Loucy (cell line): Measurements from ENCODE around the gene NEO1.

ENCODE experiments used
- H2AFZ ChIP-seq: fragments of 200-600 bp; sonication (generic); 2 replicates; pipeline ENCODE4 v1.6.0; 2016; ENCODE audit warnings: antibody characterized with exemption, mild to moderate bottlenecking, low read length, moderate library complexity
- H3F3A ChIP-seq: fragments of 200-600 bp; 2 replicates; pipeline ENCODE4 v1.6.0; 2016; ENCODE audit warnings: antibody characterized with exemption, low read depth, mild to moderate bottlenecking
- H3K27me3 ChIP-seq: fragments of 200-600 bp; sonication (generic); 2 replicates; pipeline ENCODE4 v1.6.1; 2014; ENCODE audit warnings: low read length, mild to moderate bottlenecking; ENCODE audit not compliant: insufficient read depth, poor library complexity, severe bottlenecking
- H3K36me3 ChIP-seq: fragments of 200-600 bp; sonication (generic); 2 replicates; pipeline ENCODE4 v1.6.1; 2016; ENCODE audit warnings: low read length; ENCODE audit not compliant: insufficient read depth
- H3K4me1 ChIP-seq: fragments of 200-600 bp; sonication (generic); 2 replicates; pipeline ENCODE4 v1.5.1; 2014; ENCODE audit warnings: low read length, mild to moderate bottlenecking; ENCODE audit not compliant: insufficient read depth, poor library complexity, severe bottlenecking
- H3K4me2 ChIP-seq: fragments of 200-600 bp; sonication (generic); 2 replicates; pipeline ENCODE4 v1.6.0; 2014; ENCODE audit warnings: antibody characterized with exemption, low read length, low read depth, mild to moderate bottlenecking; ENCODE audit not compliant: poor library complexity, severe bottlenecking
- H3K4me3 ChIP-seq: fragments of 200-600 bp; sonication (generic); 2 replicates; pipeline ENCODE4 v1.5.1; 2014; ENCODE audit warnings: low read length, mild to moderate bottlenecking, mixed read lengths; ENCODE audit not compliant: poor library complexity, severe bottlenecking
- H3K79me2 ChIP-seq: fragments of 200-600 bp; sonication (generic); 2 replicates; pipeline ENCODE4 v1.6.1; 2014; ENCODE audit warnings: low read length; ENCODE audit not compliant: insufficient read depth
- H3K9ac ChIP-seq: fragments of 200-600 bp; sonication (generic); 2 replicates; pipeline ENCODE4 v1.6.0; 2014; ENCODE audit warnings: mild to moderate bottlenecking, low read depth, low read length, moderate library complexity; ENCODE audit not compliant: poor library complexity, severe bottlenecking
- H3K9me2 ChIP-seq: fragments of 200-600 bp; sonication (generic); replicated peaks from 2 replicates; pipeline ENCODE4 v1.6.1; 2016; ENCODE audit warnings: low read depth, low read length, mixed read lengths
- H3K9me3 ChIP-seq: fragments of 200-600 bp; sonication (generic); 2 replicates; pipeline ENCODE4 v1.6.1; 2014; ENCODE audit warnings: mild to moderate bottlenecking, antibody characterized with exemption, low read length, low read depth; ENCODE audit not compliant: insufficient read depth
- H4K20me1 ChIP-seq: fragments of 200-600 bp; sonication (generic); 2 replicates; pipeline ENCODE4 v1.6.0; 2014; ENCODE audit warnings: antibody characterized with exemption, low read length, mild to moderate bottlenecking; ENCODE audit not compliant: insufficient read depth, poor library complexity, severe bottlenecking
- EZH2phosphoT487 ChIP-seq: fragments of 200-600 bp; IDR thresholded peaks from 2 replicates; pipeline ENCODE4 v1.6.1; 2018; ENCODE audit warnings: antibody characterized with exemption, mild to moderate bottlenecking, moderate library complexity, borderline replicate concordance
- TF ChIP-seq, protein P1 (sequence below): fragments of 200-600 bp; sonication (generic); conservative IDR thresholded peaks from 2 replicates; pipeline ENCODE4 v1.5.1; 2014; ENCODE audit warnings: mild to moderate bottlenecking, antibody characterized with exemption, low read length

The NEO1 gene

GRCh38 chr15:73247331-73247730 is 195.1 kb downstream of the NEO1 start:
- H3F3A ChIP-seq, result no peaks in the 10 kb centered on the region
- H3K27me3 ChIP-seq, result no peaks in the 10 kb centered on the region
- no peak overlapping the region for H3K4me3 ChIP-seq
- H3K4me1 ChIP-seq, result no peaks in the 10 kb centered on the region
- no peaks in the 10 kb centered on the region for H3K9me3 ChIP-seq
- no peaks in the 10 kb centered on the region for H3K79me2 ChIP-seq
- no peaks in the 10 kb centered on the region for H3K9me2 ChIP-seq
- H4K20me1 ChIP-seq, result no peaks in the 10 kb centered on the region
- no peak overlapping the region for H3K4me2 ChIP-seq
- H3K36me3 ChIP-seq, result no peaks in the 10 kb centered on the region
- H3K9ac ChIP-seq, result no peak overlapping the region
- TF ChIP-seq, protein P1, sequence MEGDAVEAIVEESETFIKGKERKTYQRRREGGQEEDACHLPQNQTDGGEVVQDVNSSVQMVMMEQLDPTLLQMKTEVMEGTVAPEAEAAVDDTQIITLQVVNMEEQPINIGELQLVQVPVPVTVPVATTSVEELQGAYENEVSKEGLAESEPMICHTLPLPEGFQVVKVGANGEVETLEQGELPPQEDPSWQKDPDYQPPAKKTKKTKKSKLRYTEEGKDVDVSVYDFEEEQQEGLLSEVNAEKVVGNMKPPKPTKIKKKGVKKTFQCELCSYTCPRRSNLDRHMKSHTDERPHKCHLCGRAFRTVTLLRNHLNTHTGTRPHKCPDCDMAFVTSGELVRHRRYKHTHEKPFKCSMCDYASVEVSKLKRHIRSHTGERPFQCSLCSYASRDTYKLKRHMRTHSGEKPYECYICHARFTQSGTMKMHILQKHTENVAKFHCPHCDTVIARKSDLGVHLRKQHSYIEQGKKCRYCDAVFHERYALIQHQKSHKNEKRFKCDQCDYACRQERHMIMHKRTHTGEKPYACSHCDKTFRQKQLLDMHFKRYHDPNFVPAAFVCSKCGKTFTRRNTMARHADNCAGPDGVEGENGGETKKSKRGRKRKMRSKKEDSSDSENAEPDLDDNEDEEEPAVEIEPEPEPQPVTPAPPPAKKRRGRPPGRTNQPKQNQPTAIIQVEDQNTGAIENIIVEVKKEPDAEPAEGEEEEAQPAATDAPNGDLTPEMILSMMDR, result no peak
- TF ChIP-seq EZH2phosphoT487, result no peak
- H2AFZ ChIP-seq, result no peak overlapping the region

DNA sequence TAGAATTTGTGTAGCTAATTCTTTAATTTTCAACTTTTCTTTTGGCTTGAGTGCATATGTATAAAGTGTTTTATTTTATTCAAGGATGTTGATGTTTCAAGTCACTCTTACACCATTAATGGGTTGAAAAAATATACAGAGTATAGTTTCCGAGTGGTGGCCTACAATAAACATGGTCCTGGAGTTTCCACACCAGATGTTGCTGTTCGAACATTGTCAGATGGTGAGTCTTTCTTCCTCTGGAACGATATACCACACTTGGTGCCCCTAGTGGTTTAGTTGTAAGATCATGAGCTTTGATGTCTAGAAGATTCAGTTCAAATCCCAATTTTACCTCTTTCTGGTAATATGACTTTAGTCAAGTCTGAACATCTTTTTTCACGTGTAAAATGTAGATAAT is 197.2 kb downstream of the NEO1 start:
- Histone ChIP-seq H3K4me3 (no peak overlapping the region), H3K27me3 (no peaks in the 10 kb centered on the region), H3K9me3 (no peaks in the 10 kb centered on the region), H3K9ac (no peak overlapping the region), H3F3A (no peaks in the 10 kb centered on the region), H3K9me2 (no peaks in the 10 kb centered on the region), H3K36me3 (no peaks in the 10 kb centered on the region), H2AFZ (no peak overlapping the region), H3K4me1 (no peaks in the 10 kb centered on the region), H3K4me2 (no peak overlapping the region), H3K79me2 (no peaks in the 10 kb centered on the region), H4K20me1 (no peaks in the 10 kb centered on the region)
- TF ChIP-seq, protein P1, result peak; percentile 47
- TF ChIP-seq EZH2phosphoT487, result no peak

DNA sequence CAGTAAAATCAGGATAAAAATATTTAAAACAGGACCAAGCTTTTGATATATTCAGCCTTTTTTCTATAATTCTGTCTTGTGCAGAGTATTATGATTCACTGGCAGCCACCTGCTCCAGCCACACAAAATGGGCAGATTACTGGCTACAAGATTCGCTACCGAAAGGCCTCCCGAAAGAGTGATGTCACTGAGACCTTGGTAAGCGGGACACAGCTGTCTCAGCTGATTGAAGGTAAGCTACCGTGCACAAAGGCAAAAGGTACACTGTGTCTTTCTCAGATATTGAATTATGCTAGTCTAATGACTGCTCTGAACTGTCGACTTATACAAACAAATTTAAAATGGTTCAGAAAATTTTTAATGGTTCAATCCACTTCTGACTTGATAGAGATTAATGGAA is 202.3 kb downstream of the NEO1 start:
- TF ChIP-seq, protein P1, result no peak
- TF ChIP-seq EZH2phosphoT487, result no peak
- no peaks in the 10 kb centered on the region for H3K4me1 ChIP-seq

More for the DNA sequence above, 202.3 kb downstream of the NEO1 start:
- no peaks in the 10 kb centered on the region for H3K36me3 ChIP-seq
- H3K9ac ChIP-seq, result no peak overlapping the region
- H3K4me2 ChIP-seq, result no peak overlapping the region
- no peaks in the 10 kb centered on the region for H4K20me1 ChIP-seq
- no peak overlapping the region for H2AFZ ChIP-seq
- no peaks in the 10 kb centered on the region for H3K27me3 ChIP-seq
- no peaks in the 10 kb centered on the region for H3K79me2 ChIP-seq
- H3K9me2 ChIP-seq, result no peaks in the 10 kb centered on the region
- H3F3A ChIP-seq, result no peaks in the 10 kb centered on the region
- no peak overlapping the region for H3K4me3 ChIP-seq
- H3K9me3 ChIP-seq, result no peaks in the 10 kb centered on the region
